Measurements from ENCODE around the gene SORL1. TPM values are rescaled to one million over a fixed set of nuclear protein-coding genes. Genes with fewer than 3 reads are reported as not detected.

SORL1 gene
- total and polyA plus RNA-seq, 2 of the 13 experiments (the other 11 are each of a cell fraction or from before 2014, with no cell fraction given): 21.3 to 148 TPM

- TF ChIP-seq ZNF674 (CRISPR knock-in tag; IDR thresholded peaks at IDR 0.05; ENCODE audit: low read depth) (0 out of 2 replicates have a peak, but pooled peaks have one; percentile 11), SKIL (CRISPR knock-in tag; IDR thresholded peaks at IDR 0.05; ENCODE audit: borderline replicate concordance) (peak; percentile 69; the same call in 1 of the 2 replicates), TGIF2 (CRISPR knock-in tag; IDR thresholded peaks at IDR 0.05) (peak; percentile 77; the same call in 1 of the 2 replicates), ZBTB21 (CRISPR knock-in tag; IDR thresholded peaks at IDR 0.05) (no peak), MBNL3 (CRISPR knock-in tag; conservative IDR thresholded peaks at IDR 0.05) (no peak), RARG (CRISPR knock-in tag; IDR thresholded peaks at IDR 0.05; ENCODE audit: low read depth) (no peak), IRF9 (CRISPR knock-in tag; IDR thresholded peaks at IDR 0.05; ENCODE audit: borderline replicate concordance) (peak; percentile 40; the same call in 1 of the 2 replicates), PRDM10 (CRISPR knock-in tag; IDR thresholded peaks at IDR 0.05; ENCODE audit: low read depth) (peak; percentile 79), GTF3A (CRISPR knock-in tag; conservative IDR thresholded peaks at IDR 0.05) (no peak), ZNF333 (CRISPR knock-in tag; IDR thresholded peaks at IDR 0.05; ENCODE audit: borderline replicate concordance) (no peak), ZBTB34 (CRISPR knock-in tag; IDR thresholded peaks at IDR 0.05) (no peak; the same call in 1 of the 2 replicates), SATB2 (CRISPR knock-in tag; IDR thresholded peaks at IDR 0.05) (no peak), ZNF775 (CRISPR knock-in tag; IDR thresholded peaks at IDR 0.05; ENCODE audit: borderline replicate concordance) (no peak)
- TF ChIP-seq, protein P1, sequence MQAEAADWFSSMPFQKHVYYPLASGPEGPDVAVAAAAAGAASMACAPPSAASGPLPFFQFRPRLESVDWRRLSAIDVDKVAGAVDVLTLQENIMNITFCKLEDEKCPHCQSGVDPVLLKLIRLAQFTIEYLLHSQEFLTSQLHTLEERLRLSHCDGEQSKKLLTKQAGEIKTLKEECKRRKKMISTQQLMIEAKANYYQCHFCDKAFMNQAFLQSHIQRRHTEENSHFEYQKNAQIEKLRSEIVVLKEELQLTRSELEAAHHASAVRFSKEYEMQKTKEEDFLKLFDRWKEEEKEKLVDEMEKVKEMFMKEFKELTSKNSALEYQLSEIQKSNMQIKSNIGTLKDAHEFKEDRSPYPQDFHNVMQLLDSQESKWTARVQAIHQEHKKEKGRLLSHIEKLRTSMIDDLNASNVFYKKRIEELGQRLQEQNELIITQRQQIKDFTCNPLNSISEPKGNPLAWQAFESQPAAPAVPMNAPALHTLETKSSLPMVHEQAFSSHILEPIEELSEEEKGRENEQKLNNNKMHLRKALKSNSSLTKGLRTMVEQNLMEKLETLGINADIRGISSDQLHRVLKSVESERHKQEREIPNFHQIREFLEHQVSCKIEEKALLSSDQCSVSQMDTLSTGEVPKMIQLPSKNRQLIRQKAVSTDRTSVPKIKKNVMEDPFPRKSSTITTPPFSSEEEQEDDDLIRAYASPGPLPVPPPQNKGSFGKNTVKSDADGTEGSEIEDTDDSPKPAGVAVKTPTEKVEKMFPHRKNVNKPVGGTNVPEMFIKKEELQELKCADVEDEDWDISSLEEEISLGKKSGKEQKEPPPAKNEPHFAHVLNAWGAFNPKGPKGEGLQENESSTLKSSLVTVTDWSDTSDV (CRISPR knock-in tag; IDR thresholded peaks at IDR 0.05): no peak
These were observed 203.6 kb downstream of the SORL1 start (continued) for GRCh38 chr11:121655537-121656327.

Measured in HepG2 (cell line).